GM23338 (cell line): ENCODE measurements around the gene A3GALT2. TPM values are rescaled to one million over a fixed set of nuclear protein-coding genes. Genes with fewer than 3 reads are reported as not detected.

ENCODE experiments used
- ATAC-seq: fragments of 200-7000 bp; cut with Tn5 transposase; 3 replicates; pipeline ENCODE4 v1.9.1; 2020
- DNase-seq: peaks from one replicate; pipeline ENCODE4 v3.0.0-alpha.2; 2015; ENCODE audit warnings: low spot score
- H2AFZ ChIP-seq: fragments of 200-600 bp; sonication (generic); 2 replicates; pipeline ENCODE4 v1.8.0; 2016; ENCODE audit warnings: antibody characterized with exemption, mild to moderate bottlenecking, moderate library complexity
- H3F3A ChIP-seq: fragments of 200-600 bp; sonication (generic); replicated peaks from 2 replicates; pipeline ENCODE4 v1.8.0; 2017; ENCODE audit warnings: antibody characterized with exemption, mixed run types, low read depth
- H3K27ac ChIP-seq: fragments of 200-600 bp; sonication (generic); 2 replicates; pipeline ENCODE4 v1.6.1; 2016; ENCODE audit warnings: low read depth
- H3K27me3 ChIP-seq: fragments of 200-600 bp; sonication (generic); 2 replicates; pipeline ENCODE4 v1.8.0; 2016; ENCODE audit warnings: mild to moderate bottlenecking, mixed run types, moderate library complexity; ENCODE audit not compliant: insufficient read depth
- H3K36me3 ChIP-seq: fragments of 200-600 bp; sonication (generic); 2 replicates; pipeline ENCODE4 v1.8.0; 2016; ENCODE audit warnings: mild to moderate bottlenecking; ENCODE audit not compliant: insufficient read depth
- H3K4me1 ChIP-seq: fragments of 200-600 bp; sonication (generic); 2 replicates; pipeline ENCODE4 v1.8.0; 2016; ENCODE audit warnings: mild to moderate bottlenecking, moderate library complexity; ENCODE audit not compliant: insufficient read depth
- H3K4me2 ChIP-seq: fragments of 200-600 bp; sonication (generic); 2 replicates; pipeline ENCODE4 v1.7.1; 2017; ENCODE audit warnings: mixed run types
- H3K4me3 ChIP-seq: fragments of 200-600 bp; sonication (generic); 2 replicates; pipeline ENCODE4 v1.6.1; 2016; ENCODE audit warnings: mixed run types
- H3K79me2 ChIP-seq: fragments of 200-600 bp; sonication (generic); replicated peaks from 2 replicates; pipeline ENCODE4 v1.8.0; 2017; ENCODE audit warnings: mild to moderate bottlenecking; ENCODE audit not compliant: insufficient read depth
- H3K9me2 ChIP-seq: fragments of 200-600 bp; sonication (generic); 2 replicates; pipeline ENCODE4 v1.8.0; 2017; ENCODE audit not compliant: insufficient read depth
- H4K20me1 ChIP-seq: fragments of 200-600 bp; sonication (generic); replicated peaks from 2 replicates; pipeline ENCODE4 v1.8.0; 2017; ENCODE audit warnings: mild to moderate bottlenecking; ENCODE audit not compliant: insufficient read depth
- H3K27ac Mint-ChIP-seq: 2 replicates; pipeline ENCODE4 v1.8.0; 2020; ENCODE audit warnings: inconsistent platforms, mild to moderate bottlenecking, moderate library complexity, mixed read lengths
- H3K27me3 Mint-ChIP-seq: 3 replicates; pipeline ENCODE4 v1.8.0; 2022; ENCODE audit warnings: low read depth, mild to moderate bottlenecking, moderate library complexity, mixed read lengths, inconsistent platforms; ENCODE audit not compliant: insufficient read depth, poor library complexity
- H3K36me3 Mint-ChIP-seq: 3 replicates; pipeline ENCODE4 v1.8.0; 2021; ENCODE audit warnings: low read depth, mild to moderate bottlenecking, inconsistent platforms, moderate library complexity, mixed read lengths
- H3K4me1 Mint-ChIP-seq: 3 replicates; pipeline ENCODE4 v1.8.0; 2020; ENCODE audit warnings: mild to moderate bottlenecking, inconsistent platforms, mixed read lengths
- H3K4me3 Mint-ChIP-seq: 3 replicates; pipeline ENCODE4 v1.8.0; 2021; ENCODE audit warnings: moderate library complexity, mild to moderate bottlenecking, inconsistent platforms, mixed read lengths
- H3K9me3 Mint-ChIP-seq: 3 replicates; pipeline ENCODE4 v1.8.0; 2020; ENCODE audit warnings: moderate library complexity, mild to moderate bottlenecking, inconsistent platforms, mixed read lengths
- CREB1 ChIP-seq: fragments of 250-450 bp; sonication (Bioruptor Pico); IDR thresholded peaks from 2 replicates; pipeline ENCODE4 v1.5.0; 2020; ENCODE audit warnings: low read depth, mild to moderate bottlenecking, moderate library complexity
- EZH2 ChIP-seq: fragments of 200-600 bp; sonication (generic); IDR thresholded peaks from one replicate; pipeline ENCODE4 v1.8.0; 2017; ENCODE audit warnings: antibody characterized with exemption, mild to moderate bottlenecking, low read depth; ENCODE audit not compliant: unreplicated experiment
- NANOG ChIP-seq: IDR thresholded peaks from 2 replicates; pipeline ENCODE4 v1.6.1; 2016; ENCODE audit warnings: antibody characterized with exemption, borderline replicate concordance
- POLR2AphosphoS5 ChIP-seq: IDR thresholded peaks from 2 replicates; pipeline ENCODE4 v1.6.1; 2016; ENCODE audit warnings: antibody characterized with exemption, low read depth
- STAT1 ChIP-seq: IDR thresholded peaks from one replicate; pipeline ENCODE4 v1.6.1; 2016; ENCODE audit warnings: antibody characterized with exemption; ENCODE audit not compliant: unreplicated experiment
- ZNF114 ChIP-seq: fragments of 250-450 bp; sonication (Bioruptor Pico); IDR thresholded peaks from 2 replicates; pipeline ENCODE4 v1.5.0; 2020; ENCODE audit warnings: mild to moderate bottlenecking, moderate library complexity
- ZNF331 ChIP-seq: fragments of 250-450 bp; sonication (Bioruptor Pico); IDR thresholded peaks from 2 replicates; pipeline ENCODE4 v1.5.0; 2020; ENCODE audit warnings: low read depth, mild to moderate bottlenecking, moderate library complexity
- polyA plus RNA-seq: library from polyadenylated mRNA; unstranded; fragments of >200 nt; fragmentation: Nextera tagmentation; extraction: Ambion mirVana; gene quantifications from 2 replicates; pipeline ENCODE4 v1.2.1, GENCODE V29; 2016
- total RNA-seq: library from RNA; depleted of rRNA; stranded (reverse); fragments of >200 nt; shearing (Covaris generic); gene quantifications from 2 replicates; pipeline ENCODE4 v1.2.3, GENCODE V29; 2014
- TF ChIP-seq, protein P1 (sequence below): IDR thresholded peaks from one replicate; pipeline ENCODE4 v1.6.1; 2018; ENCODE audit warnings: antibody characterized with exemption; ENCODE audit not compliant: unreplicated experiment
- TF ChIP-seq, protein P2 (sequence below): fragments of 250-450 bp; sonication (Bioruptor Pico); IDR thresholded peaks from 2 replicates; pipeline ENCODE4 v1.5.0; 2020; ENCODE audit warnings: mild to moderate bottlenecking, moderate library complexity
- TF ChIP-seq, protein P3 (sequence below), 2 experiments: fragments of 200-600 bp in 1 of 2; sonication (generic) in 1 of 2; conservative IDR thresholded peaks; 2 replicates each; pipeline versions ENCODE4 v1.5.1 to v1.6.1; 2016 to 2017; ENCODE audit warnings: antibody characterized with exemption in 2 of 2, low read depth in 2 of 2, mild to moderate bottlenecking in 2 of 2, moderate library complexity in 1 of 2
- TF ChIP-seq, protein P4 (sequence below): IDR thresholded peaks from 2 replicates; pipeline ENCODE4 v1.6.1; 2016; ENCODE audit warnings: antibody characterized with exemption

A3GALT2 gene
- total and polyA plus RNA-seq, 2 experiments from 2014 or later, result not detected

DNA sequence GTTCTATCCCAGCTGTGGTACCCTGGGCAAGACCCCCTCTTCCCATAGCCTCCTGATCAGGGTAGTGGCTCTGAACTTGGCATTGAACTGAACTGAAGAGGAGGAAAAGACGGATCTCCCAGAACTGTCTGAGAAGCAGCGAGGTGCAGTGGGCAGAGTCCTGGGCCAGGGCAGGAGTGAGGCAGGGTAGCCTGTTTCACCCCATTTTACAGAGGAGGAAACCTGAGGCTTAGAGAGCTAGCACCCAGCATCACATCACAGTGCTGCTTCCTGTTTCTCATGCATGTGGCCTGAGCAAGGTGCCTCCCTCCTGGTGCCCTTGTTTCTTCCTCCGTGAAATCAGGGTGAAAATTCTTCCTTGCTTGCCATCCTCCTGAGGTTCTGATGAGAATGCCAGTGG, 47.5 kb downstream of the A3GALT2 start:
- no peaks in the 10 kb centered on the region for H3K9me2 ChIP-seq
- no peaks in the 10 kb centered on the region for H3F3A ChIP-seq
- no peak overlapping the region for H2AFZ ChIP-seq
- Mint-ChIP-seq H3K27me3 (peaks cover 12% of the 10 kb centered on the region), H3K27ac (no peak overlapping the region), H3K4me1 (peaks cover 44% of the 10 kb centered on the region), H3K9me3 (no peaks in the 10 kb centered on the region), H3K36me3 (peaks cover 15% of the 10 kb centered on the region), H3K4me3 (no peak overlapping the region)
- ATAC-seq, result no peak
- TF ChIP-seq, protein P1, sequence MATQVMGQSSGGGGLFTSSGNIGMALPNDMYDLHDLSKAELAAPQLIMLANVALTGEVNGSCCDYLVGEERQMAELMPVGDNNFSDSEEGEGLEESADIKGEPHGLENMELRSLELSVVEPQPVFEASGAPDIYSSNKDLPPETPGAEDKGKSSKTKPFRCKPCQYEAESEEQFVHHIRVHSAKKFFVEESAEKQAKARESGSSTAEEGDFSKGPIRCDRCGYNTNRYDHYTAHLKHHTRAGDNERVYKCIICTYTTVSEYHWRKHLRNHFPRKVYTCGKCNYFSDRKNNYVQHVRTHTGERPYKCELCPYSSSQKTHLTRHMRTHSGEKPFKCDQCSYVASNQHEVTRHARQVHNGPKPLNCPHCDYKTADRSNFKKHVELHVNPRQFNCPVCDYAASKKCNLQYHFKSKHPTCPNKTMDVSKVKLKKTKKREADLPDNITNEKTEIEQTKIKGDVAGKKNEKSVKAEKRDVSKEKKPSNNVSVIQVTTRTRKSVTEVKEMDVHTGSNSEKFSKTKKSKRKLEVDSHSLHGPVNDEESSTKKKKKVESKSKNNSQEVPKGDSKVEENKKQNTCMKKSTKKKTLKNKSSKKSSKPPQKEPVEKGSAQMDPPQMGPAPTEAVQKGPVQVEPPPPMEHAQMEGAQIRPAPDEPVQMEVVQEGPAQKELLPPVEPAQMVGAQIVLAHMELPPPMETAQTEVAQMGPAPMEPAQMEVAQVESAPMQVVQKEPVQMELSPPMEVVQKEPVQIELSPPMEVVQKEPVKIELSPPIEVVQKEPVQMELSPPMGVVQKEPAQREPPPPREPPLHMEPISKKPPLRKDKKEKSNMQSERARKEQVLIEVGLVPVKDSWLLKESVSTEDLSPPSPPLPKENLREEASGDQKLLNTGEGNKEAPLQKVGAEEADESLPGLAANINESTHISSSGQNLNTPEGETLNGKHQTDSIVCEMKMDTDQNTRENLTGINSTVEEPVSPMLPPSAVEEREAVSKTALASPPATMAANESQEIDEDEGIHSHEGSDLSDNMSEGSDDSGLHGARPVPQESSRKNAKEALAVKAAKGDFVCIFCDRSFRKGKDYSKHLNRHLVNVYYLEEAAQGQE, result no peak
- TF ChIP-seq STAT1, result no peak
- TF ChIP-seq, protein P2, sequence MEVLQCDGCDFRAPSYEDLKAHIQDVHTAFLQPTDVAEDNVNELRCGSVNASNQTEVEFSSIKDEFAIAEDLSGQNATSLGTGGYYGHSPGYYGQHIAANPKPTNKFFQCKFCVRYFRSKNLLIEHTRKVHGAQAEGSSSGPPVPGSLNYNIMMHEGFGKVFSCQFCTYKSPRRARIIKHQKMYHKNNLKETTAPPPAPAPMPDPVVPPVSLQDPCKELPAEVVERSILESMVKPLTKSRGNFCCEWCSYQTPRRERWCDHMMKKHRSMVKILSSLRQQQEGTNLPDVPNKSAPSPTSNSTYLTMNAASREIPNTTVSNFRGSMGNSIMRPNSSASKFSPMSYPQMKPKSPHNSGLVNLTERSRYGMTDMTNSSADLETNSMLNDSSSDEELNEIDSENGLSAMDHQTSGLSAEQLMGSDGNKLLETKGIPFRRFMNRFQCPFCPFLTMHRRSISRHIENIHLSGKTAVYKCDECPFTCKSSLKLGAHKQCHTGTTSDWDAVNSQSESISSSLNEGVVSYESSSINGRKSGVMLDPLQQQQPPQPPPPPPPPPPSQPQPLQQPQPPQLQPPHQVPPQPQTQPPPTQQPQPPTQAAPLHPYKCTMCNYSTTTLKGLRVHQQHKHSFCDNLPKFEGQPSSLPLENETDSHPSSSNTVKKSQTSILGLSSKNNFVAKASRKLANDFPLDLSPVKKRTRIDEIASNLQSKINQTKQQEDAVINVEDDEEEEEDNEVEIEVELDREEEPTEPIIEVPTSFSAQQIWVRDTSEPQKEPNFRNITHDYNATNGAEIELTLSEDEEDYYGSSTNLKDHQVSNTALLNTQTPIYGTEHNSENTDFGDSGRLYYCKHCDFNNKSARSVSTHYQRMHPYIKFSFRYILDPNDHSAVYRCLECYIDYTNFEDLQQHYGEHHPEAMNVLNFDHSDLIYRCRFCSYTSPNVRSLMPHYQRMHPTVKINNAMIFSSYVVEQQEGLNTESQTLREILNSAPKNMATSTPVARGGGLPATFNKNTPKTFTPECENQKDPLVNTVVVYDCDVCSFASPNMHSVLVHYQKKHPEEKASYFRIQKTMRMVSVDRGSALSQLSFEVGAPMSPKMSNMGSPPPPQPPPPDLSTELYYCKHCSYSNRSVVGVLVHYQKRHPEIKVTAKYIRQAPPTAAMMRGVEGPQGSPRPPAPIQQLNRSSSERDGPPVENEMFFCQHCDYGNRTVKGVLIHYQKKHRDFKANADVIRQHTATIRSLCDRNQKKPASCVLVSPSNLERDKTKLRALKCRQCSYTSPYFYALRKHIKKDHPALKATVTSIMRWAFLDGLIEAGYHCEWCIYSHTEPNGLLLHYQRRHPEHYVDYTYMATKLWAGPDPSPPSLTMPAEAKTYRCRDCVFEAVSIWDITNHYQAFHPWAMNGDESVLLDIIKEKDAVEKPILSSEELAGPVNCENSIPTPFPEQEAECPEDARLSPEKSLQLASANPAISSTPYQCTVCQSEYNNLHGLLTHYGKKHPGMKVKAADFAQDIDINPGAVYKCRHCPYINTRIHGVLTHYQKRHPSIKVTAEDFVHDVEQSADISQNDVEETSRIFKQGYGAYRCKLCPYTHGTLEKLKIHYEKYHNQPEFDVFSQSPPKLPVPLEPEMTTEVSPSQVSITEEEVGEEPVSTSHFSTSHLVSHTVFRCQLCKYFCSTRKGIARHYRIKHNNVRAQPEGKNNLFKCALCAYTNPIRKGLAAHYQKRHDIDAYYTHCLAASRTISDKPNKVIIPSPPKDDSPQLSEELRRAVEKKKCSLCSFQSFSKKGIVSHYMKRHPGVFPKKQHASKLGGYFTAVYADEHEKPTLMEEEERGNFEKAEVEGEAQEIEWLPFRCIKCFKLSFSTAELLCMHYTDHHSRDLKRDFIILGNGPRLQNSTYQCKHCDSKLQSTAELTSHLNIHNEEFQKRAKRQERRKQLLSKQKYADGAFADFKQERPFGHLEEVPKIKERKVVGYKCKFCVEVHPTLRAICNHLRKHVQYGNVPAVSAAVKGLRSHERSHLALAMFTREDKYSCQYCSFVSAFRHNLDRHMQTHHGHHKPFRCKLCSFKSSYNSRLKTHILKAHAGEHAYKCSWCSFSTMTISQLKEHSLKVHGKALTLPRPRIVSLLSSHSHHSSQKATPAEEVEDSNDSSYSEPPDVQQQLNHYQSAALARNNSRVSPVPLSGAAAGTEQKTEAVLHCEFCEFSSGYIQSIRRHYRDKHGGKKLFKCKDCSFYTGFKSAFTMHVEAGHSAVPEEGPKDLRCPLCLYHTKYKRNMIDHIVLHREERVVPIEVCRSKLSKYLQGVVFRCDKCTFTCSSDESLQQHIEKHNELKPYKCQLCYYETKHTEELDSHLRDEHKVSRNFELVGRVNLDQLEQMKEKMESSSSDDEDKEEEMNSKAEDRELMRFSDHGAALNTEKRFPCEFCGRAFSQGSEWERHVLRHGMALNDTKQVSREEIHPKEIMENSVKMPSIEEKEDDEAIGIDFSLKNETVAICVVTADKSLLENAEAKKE (CRISPR knock-in tag), result no peak
- no peak for TF ChIP-seq POLR2AphosphoS5
- TF ChIP-seq, protein P3, sequence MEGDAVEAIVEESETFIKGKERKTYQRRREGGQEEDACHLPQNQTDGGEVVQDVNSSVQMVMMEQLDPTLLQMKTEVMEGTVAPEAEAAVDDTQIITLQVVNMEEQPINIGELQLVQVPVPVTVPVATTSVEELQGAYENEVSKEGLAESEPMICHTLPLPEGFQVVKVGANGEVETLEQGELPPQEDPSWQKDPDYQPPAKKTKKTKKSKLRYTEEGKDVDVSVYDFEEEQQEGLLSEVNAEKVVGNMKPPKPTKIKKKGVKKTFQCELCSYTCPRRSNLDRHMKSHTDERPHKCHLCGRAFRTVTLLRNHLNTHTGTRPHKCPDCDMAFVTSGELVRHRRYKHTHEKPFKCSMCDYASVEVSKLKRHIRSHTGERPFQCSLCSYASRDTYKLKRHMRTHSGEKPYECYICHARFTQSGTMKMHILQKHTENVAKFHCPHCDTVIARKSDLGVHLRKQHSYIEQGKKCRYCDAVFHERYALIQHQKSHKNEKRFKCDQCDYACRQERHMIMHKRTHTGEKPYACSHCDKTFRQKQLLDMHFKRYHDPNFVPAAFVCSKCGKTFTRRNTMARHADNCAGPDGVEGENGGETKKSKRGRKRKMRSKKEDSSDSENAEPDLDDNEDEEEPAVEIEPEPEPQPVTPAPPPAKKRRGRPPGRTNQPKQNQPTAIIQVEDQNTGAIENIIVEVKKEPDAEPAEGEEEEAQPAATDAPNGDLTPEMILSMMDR (conservative IDR thresholded peaks at IDR 0.05; ENCODE audit: low read depth in 2 of 2), result no peak
- TF ChIP-seq NANOG, result no peak
- no peak for TF ChIP-seq ZNF114 (CRISPR knock-in tag)
- TF ChIP-seq, protein P4, sequence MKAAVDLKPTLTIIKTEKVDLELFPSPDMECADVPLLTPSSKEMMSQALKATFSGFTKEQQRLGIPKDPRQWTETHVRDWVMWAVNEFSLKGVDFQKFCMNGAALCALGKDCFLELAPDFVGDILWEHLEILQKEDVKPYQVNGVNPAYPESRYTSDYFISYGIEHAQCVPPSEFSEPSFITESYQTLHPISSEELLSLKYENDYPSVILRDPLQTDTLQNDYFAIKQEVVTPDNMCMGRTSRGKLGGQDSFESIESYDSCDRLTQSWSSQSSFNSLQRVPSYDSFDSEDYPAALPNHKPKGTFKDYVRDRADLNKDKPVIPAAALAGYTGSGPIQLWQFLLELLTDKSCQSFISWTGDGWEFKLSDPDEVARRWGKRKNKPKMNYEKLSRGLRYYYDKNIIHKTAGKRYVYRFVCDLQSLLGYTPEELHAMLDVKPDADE, result no peak
- no peak for TF ChIP-seq CREB1 (CRISPR knock-in tag)
- TF ChIP-seq EZH2, result no peak
- TF ChIP-seq ZNF331, result no peak
- H3K27ac ChIP-seq, result no peak overlapping the region
- H3K4me3 ChIP-seq, result no peak overlapping the region
- H3K4me1 ChIP-seq, result peaks cover 10% of the 10 kb centered on the region
- 0 out of 2 replicates have a peak, but pooled peaks cover 9% of the 10 kb centered on the region for H3K79me2 ChIP-seq
- DNase-seq, result no peak
- H3K36me3 ChIP-seq, result no peaks in the 10 kb centered on the region
- H3K27me3 ChIP-seq, result no peaks in the 10 kb centered on the region
- H3K4me2 ChIP-seq, result no peak overlapping the region
- H4K20me1 ChIP-seq, result no peaks in the 10 kb centered on the region; the same call in none of the 2 replicates
